Calu3 (cell line): ENCODE data around the gene C1orf52. TPM values are rescaled to one million over a fixed set of nuclear protein-coding genes. Genes with fewer than 3 reads are reported as not detected.

Experiments used
- BruUV-seq: library from RNA; stranded (reverse); fragments of 400-500 nt; replicated peaks from 2 replicates; lab custom pipeline; 2021; lab: Mats Ljungman, UMichigan
- CTCF ChIA-PET: fragments of 300-600 bp; sonication (Branson Sonifier 250); formaldehyde crosslinking; loops from one replicate; lab custom pipeline; 2022; ENCODE audit warnings: antibody characterized with exemption; lab: Charles Lee
- DNase-seq: peaks from one replicate; pipeline ENCODE4 v3.0.0; 2022
- H3K27ac Mint-ChIP-seq: one replicate; pipeline ENCODE4 v1.8.0; 2022; ENCODE audit warnings: mixed read lengths; ENCODE audit not compliant: unreplicated experiment
- H3K27me3 Mint-ChIP-seq: one replicate; pipeline ENCODE4 v1.8.0; 2022; ENCODE audit warnings: mixed read lengths; ENCODE audit not compliant: unreplicated experiment
- H3K36me3 Mint-ChIP-seq: one replicate; pipeline ENCODE4 v1.8.0; 2022; ENCODE audit warnings: mild to moderate bottlenecking, moderate library complexity, mixed read lengths; ENCODE audit not compliant: insufficient read depth, unreplicated experiment
- H3K4me1 Mint-ChIP-seq: one replicate; pipeline ENCODE4 v1.8.0; 2022; ENCODE audit warnings: mild to moderate bottlenecking, low read depth, mixed read lengths; ENCODE audit not compliant: unreplicated experiment
- H3K4me3 Mint-ChIP-seq: one replicate; pipeline ENCODE4 v1.8.0; 2022; ENCODE audit warnings: mild to moderate bottlenecking, low read depth, moderate library complexity, mixed read lengths; ENCODE audit not compliant: unreplicated experiment
- H3K9me3 Mint-ChIP-seq: one replicate; pipeline ENCODE4 v1.8.0; 2022; ENCODE audit warnings: low read depth, mixed read lengths; ENCODE audit not compliant: unreplicated experiment
- intact Hi-C: fragments of 100-400 bp; cut with micrococcal nuclease; formaldehyde crosslinking; loops from one replicate; pipeline ENCODE4 v1.10.0; 2022; ENCODE audit not compliant: unreplicated experiment
- total RNA-seq: library from RNA; stranded (reverse); gene quantifications from 2 replicates; pipeline ENCODE4 v1.2.3, GENCODE V29; 2022
- TF ChIP-seq, protein P1 (sequence below): fragments of 200-600 bp; IDR thresholded peaks from one replicate; pipeline ENCODE4 v1.8.0; 2022; ENCODE audit warnings: antibody characterized with exemption; ENCODE audit not compliant: unreplicated experiment

C1orf52 gene
- total RNA-seq, 1 experiment from 2014 or later, result 29.7 TPM

DNA sequence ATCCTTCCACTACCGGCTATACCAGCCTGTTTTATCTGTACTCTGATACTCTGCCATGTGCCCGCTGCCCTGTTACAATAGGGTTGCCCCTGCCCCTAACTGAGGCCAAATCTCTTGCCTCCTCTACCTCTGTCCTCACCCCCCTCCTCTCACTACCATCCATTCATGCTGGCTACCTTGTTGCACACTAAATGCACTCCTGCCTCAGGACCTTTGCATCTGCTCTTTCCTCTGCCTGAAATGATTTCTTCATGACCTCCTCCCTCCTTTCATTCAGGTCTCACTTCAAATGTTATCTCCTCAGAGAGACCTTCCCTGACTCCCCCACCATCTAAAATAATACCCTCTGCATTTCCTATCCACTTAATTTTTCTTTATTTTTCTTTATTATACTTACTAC is 51.0 kb downstream of the C1orf52 start:
- intact Hi-C loops, result no loop called here
- no peak overlapping the region for H3K27ac Mint-ChIP-seq
- TF ChIP-seq, protein P1, sequence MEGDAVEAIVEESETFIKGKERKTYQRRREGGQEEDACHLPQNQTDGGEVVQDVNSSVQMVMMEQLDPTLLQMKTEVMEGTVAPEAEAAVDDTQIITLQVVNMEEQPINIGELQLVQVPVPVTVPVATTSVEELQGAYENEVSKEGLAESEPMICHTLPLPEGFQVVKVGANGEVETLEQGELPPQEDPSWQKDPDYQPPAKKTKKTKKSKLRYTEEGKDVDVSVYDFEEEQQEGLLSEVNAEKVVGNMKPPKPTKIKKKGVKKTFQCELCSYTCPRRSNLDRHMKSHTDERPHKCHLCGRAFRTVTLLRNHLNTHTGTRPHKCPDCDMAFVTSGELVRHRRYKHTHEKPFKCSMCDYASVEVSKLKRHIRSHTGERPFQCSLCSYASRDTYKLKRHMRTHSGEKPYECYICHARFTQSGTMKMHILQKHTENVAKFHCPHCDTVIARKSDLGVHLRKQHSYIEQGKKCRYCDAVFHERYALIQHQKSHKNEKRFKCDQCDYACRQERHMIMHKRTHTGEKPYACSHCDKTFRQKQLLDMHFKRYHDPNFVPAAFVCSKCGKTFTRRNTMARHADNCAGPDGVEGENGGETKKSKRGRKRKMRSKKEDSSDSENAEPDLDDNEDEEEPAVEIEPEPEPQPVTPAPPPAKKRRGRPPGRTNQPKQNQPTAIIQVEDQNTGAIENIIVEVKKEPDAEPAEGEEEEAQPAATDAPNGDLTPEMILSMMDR, result no peak
- no peaks in the 10 kb centered on the region for H3K9me3 Mint-ChIP-seq
- H3K36me3 Mint-ChIP-seq, result no peaks in the 10 kb centered on the region
- no peak for DNase-seq
- BruUV-seq, result no TSS peak
- CTCF ChIA-PET, result no interaction called here
- H3K4me3 Mint-ChIP-seq, result no peak overlapping the region
- no peaks in the 10 kb centered on the region for H3K27me3 Mint-ChIP-seq
- no peaks in the 10 kb centered on the region for H3K4me1 Mint-ChIP-seq

DNA sequence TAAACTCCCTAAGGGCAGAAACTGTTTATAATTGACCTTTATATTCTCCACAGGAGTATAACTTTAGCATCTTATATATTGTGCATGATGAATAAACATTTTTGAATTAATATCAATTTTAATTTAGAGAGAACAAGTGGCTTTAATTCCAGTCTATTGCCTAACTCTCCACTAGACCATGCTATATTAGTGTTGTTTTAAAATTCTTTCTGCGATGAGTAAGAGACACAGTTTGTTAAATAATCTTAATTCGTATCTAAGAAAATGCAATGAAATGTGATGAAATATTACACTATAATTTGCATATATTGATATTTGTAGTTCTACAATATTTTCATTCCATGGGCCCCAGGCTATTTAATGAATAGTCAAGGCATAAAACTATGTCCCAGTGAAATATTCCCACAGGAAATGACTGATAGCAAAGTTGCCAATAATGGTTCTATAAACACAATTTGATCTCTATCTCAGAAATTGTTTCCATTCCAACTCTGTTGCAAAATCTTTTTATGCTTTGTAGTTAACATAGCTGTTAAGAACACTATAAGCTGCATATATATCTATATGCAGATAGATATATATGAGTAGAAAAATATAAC is 55.8 kb downstream of the C1orf52 start:
- no peak for DNase-seq
- peaks cover 37% of the 10 kb centered on the region for H3K36me3 Mint-ChIP-seq
- CTCF ChIA-PET, result no interaction called here
- no peaks in the 10 kb centered on the region for H3K27me3 Mint-ChIP-seq
- H3K4me1 Mint-ChIP-seq, result no peaks in the 10 kb centered on the region
- no peak overlapping the region for H3K4me3 Mint-ChIP-seq
- H3K9me3 Mint-ChIP-seq, result no peaks in the 10 kb centered on the region
- H3K27ac Mint-ChIP-seq, result no peak overlapping the region
- intact Hi-C loops, result loop anchor here (5.0 kb wide), 1 partner anchor 39 kb away; no protein-coding TSS in a partner anchor
- BruUV-seq, result no TSS peak
- TF ChIP-seq, protein P1, result no peak

DNA sequence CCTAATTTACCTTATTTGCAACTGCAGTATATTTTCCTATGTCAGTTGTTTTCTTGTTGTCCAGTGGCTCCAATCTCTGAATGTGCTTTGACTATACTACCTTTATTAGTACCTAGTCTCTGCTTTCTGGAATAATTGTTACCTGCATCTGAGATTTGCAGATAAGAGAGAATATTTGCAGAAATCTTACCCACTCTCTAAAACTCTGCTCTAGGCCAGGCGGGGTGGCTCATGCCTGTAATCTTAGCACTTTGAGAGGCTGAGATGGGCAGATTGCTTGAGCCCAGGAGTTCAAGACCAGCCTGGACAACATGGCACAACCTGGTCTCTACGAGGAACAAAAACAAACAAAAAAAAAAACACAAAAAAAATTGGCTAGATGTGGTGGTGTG is 56.6 kb downstream of the C1orf52 start:
- Mint-ChIP-seq H3K27ac (no peak overlapping the region), H3K36me3 (peaks cover 37% of the 10 kb centered on the region), H3K9me3 (no peaks in the 10 kb centered on the region), H3K4me1 (peaks cover 5% of the 10 kb centered on the region), H3K4me3 (peak overlapping the region; percentile 94), H3K27me3 (no peaks in the 10 kb centered on the region)
- no peak for DNase-seq
- TF ChIP-seq, protein P1, result no peak
- CTCF ChIA-PET, result no interaction called here
- intact Hi-C loops, result loop anchor here (5.0 kb wide), 1 partner anchor 39 kb away; no protein-coding TSS in a partner anchor
- BruUV-seq, result no TSS peak

DNA sequence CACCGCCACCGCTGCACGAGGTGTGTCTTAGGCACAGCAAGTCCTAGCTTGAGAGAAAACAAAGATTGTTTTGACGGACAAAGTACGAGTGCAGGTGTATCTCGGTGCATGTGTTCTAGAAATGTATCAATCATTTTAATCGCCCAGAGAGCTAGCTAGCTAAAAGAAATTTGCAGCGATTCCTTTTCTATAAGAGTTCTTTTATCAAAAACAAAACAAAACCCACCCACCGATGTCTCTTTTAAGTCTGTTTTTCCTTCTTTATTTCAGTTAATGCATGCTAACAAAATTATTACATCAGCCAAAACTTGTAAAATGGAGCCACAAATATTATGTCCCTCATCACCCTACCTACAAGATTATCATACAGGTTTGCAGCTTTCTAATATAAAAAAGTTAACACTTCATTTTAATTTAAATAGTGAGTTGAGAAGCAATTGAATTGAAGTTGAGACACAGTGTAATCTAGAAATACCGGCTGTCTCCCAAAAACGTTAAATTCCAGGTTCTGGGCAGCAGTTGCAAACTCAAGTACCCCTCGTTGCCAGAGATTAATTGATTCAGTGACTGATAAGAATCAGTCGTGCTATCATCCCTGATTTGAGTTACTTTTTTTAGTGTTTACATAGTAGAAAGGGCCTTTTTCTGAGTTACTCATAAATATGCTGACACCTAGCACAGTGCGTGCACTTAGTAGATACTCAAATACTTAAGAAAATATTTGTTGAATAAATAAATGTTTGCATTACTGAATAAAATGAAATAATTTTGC is 57.2 kb downstream of the C1orf52 start:
- Mint-ChIP-seq H3K27me3 (no peaks in the 10 kb centered on the region), H3K27ac (peak overlapping the region; percentile 94), H3K4me3 (peak overlapping the region; percentile 94), H3K9me3 (no peaks in the 10 kb centered on the region), H3K36me3 (peaks cover 37% of the 10 kb centered on the region), H3K4me1 (peaks cover 9% of the 10 kb centered on the region)
- TSS peak; percentile 83 for BruUV-seq
- intact Hi-C loops, result loop anchor here (5.0 kb wide), 1 partner anchor 40 kb away; no protein-coding TSS in a partner anchor
- DNase-seq, result no peak
- TF ChIP-seq, protein P1, result no peak
- CTCF ChIA-PET, result no interaction called here
